RWPE1 (cell line): ENCODE data around the gene KCNIP1.

Experiments
- CTCF ChIA-PET: fragments of 350-600 bp; sonication (Branson Sonifier 250); formaldehyde crosslinking; extraction: SDS; loops from one replicate; lab custom pipeline; 2021; lab: Yijun Ruan, JAX
- POLR2A ChIA-PET: fragments of 400-600 bp; formaldehyde crosslinking; extraction: SDS; loops from one replicate; lab custom pipeline; 2020; ENCODE audit warnings: antibody characterized with exemption; ENCODE audit not compliant: low non-redundant PET; lab: Yijun Ruan, JAX
- DNase-seq: peaks from one replicate; pipeline ENCODE4 v3.0.0; 2012; ENCODE audit warnings: low spot score
- H3K27ac ChIP-seq: fragments of 450-650 bp; 2 replicates; pipeline ENCODE4 v1.5.1; 2017
- TF ChIP-seq, protein P1 (sequence below): fragments of 450-650 bp; conservative IDR thresholded peaks from 2 replicates; pipeline ENCODE4 v1.5.1; 2017; ENCODE audit warnings: low read depth, mild to moderate bottlenecking

Gene KCNIP1

DNA sequence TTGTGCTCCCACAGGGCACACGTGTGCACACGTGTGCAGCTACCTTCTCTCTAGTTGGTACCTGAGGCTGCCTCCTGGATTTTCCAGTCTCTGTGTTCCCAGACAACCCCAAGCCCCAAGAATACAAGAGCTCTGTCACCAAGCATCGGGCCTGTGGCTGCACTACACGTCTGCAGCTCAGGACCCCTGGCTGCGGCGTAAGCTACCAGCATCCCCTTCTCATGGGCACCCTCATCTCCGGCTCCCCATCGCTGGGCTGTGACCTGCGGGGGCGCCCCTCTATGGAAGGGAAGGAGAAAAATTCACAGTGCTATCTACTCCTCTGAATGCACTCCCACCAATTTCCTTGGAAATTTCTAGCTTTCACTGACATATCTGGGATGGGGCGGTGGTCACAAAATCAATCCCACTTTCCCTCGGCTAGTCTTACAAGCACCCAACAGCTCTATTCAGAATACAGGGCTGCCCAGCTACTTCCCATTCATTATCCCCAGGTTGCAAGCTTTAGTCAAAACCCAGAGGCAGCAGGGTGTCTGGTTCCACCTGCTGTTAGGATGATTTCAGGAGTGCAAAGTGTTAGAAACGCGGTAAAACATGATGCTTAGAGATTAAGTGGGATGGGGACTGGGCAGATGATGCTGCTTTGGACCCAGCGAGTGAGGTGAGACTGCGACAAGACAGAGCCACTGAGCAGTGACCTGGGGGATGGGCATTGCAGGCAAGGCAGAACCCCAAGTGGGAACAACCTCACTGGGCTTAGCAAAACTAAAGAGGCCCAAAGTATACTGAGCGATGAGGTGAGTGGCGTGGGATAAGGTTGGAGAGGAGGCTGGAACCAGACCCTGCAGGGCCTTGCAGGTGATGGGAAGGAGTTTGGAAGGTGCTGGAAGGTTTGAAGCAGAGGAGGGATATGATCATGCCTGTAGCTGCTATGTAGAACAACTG is 121.7 kb downstream of the KCNIP1 start:
- TF ChIP-seq, protein P1, sequence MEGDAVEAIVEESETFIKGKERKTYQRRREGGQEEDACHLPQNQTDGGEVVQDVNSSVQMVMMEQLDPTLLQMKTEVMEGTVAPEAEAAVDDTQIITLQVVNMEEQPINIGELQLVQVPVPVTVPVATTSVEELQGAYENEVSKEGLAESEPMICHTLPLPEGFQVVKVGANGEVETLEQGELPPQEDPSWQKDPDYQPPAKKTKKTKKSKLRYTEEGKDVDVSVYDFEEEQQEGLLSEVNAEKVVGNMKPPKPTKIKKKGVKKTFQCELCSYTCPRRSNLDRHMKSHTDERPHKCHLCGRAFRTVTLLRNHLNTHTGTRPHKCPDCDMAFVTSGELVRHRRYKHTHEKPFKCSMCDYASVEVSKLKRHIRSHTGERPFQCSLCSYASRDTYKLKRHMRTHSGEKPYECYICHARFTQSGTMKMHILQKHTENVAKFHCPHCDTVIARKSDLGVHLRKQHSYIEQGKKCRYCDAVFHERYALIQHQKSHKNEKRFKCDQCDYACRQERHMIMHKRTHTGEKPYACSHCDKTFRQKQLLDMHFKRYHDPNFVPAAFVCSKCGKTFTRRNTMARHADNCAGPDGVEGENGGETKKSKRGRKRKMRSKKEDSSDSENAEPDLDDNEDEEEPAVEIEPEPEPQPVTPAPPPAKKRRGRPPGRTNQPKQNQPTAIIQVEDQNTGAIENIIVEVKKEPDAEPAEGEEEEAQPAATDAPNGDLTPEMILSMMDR = no peak
- ChIA-PET CTCF (interaction anchor here (0.6 to 4.3 kb wide), 7 partner anchors 10 to 211 kb away, joined by 3 to 62 read pairs (median 4); no protein-coding TSS in a partner anchor), POLR2A (no interaction called here)
- DNase-seq = no peak
- H3K27ac ChIP-seq = no peak overlapping the region

DNA sequence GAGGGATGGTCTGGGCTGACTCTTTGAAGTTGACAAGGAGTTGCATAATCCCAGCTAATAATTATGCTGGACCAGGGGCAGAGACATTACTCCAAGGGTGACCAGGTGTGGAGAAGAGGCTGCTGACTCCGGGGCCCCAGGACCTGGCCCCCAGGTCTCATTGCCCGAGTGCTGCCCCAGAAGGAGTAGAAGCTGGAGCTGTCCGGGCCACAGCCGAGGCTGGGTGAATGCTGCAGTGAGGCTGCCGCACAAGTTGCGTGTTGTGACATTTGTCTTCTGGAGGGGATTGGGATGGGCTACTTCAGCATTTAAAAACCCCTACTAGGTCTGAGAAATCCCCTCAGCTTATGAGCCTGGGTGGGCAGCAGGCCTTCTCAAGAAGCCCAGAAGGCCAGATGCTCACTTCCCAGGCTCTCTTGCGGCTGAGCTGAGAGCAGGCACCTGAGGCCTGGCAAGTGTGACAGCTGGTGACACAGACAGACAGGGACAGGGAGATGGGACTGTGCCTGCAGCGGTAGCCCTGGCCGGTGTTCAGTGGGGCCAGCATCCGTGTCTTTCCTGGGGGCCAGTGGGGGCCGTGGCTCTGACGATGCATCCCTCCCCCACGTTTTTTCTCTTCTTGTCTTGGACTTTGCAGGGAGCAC is 122.8 kb downstream of the KCNIP1 start:
- ChIA-PET CTCF (interaction anchor here (0.6 to 4.3 kb wide), 3 partner anchors 21 to 193 kb away, joined by 3 to 62 read pairs (median 5); no protein-coding TSS in a partner anchor), POLR2A (no interaction called here)
- TF ChIP-seq, protein P1 = no peak
- DNase-seq = no peak
- H3K27ac ChIP-seq = no peak overlapping the region

DNA sequence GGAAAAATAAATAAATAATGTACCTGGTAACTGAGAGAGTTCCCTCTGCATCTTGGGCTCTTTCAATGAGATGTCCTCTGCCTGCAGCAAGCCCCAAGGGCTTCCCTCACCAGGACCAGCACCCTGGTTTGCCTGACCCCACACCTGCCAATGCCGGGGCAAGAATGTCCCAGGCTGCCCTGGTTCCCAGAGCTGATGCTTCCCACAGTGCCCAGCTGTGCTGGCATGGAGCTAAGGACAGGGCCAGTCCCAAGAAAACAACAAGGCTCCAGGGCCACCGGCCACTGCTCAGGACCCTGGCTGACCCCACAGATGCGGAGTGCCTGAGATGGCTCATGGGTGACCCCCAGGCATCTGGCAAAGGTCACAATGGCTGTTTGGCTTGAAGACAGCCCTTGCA is 123.5 kb downstream of the KCNIP1 start:
- no peak overlapping the region for H3K27ac ChIP-seq
- ChIA-PET CTCF (interaction anchor here (1.1 to 4.3 kb wide), 2 partner anchors 22 to 194 kb away, joined by 5 to 62 read pairs; no protein-coding TSS in a partner anchor), POLR2A (no interaction called here)
- TF ChIP-seq, protein P1 = no peak
- no peak for DNase-seq

DNA sequence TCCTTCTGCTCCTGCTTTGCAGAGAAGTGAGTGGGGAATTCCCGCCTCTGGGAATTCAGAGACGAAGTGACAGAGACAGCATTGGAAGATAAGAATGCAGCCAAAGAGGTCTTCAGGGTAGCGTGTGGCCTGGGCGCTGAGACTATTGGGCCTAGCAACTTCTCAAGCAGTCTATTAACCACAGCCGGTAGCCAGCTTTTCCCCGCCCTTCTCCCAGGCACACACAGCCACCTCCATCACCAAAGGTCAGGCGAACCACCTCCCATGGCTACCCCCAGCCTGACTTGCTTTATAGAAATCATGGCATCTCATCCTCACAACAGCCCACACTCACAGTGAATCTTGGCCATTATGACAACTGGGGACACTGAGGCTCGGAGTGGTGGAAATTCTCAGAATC is 124.2 kb downstream of the KCNIP1 start:
- no peak for DNase-seq
- ChIA-PET CTCF (interaction anchor here (0.6 to 4.3 kb wide), 5 partner anchors 11 to 206 kb away, joined by 3 to 62 read pairs (median 6); no protein-coding TSS in a partner anchor), POLR2A (no interaction called here)
- no peak overlapping the region for H3K27ac ChIP-seq
- TF ChIP-seq, protein P1 = no peak

DNA sequence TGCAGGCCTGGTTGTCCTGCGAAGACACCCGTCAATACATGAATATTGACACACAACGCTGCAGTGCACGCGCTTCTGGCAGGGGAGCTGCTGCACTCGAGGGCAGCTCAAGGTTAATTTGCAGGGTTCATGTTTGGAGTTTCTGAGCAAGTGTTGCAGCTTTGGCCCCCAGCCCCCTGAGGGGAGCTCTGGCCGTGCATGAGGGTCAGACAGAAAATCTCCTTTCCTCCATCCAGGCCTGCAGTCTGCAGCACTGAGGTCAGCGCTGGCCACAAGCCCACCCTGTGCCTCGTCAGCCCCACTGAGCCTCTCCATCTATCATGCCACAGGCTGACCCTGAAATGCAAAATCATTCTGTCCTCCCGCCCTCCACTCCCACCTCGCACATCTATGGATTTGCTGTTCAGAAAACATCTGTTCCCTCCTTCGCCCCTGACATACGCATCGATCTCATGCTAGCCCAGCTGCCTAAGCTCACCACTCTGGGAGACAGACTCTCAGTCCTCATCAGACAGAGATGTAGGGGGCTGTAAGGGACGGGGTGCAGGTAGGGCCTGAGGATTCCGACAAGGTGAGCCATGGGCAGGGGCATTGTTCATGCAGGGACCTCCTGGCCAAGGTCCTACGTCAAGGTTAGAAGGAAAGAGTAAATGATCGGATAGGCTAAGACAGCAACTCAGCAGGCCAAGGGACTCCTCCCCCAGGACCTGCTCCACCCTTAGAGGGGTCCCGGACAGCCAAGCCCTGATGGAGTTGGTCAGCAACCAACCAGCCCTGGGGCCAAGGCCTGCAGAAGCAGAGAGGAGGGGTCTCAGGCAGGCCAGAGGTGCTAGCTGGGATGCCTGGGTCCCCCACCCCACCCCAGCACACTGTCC is 125.1 kb downstream of the KCNIP1 start:
- no peak for DNase-seq
- ChIA-PET POLR2A (no interaction called here), CTCF (interaction anchor here (1.2 to 1.9 kb wide), 2 partner anchors 10 to 194 kb away, joined by 6 to 7 read pairs; no protein-coding TSS in a partner anchor)
- no peak overlapping the region for H3K27ac ChIP-seq
- TF ChIP-seq, protein P1 = no peak
